Activated T-cell treated with anti-CD3 and anti-CD28 coated beads, Interleukin-2, amount 50 U/mL, for 72 hours (primary cell): ENCODE data around the gene VPS11. TPM values are rescaled to one million over a fixed set of nuclear protein-coding genes. Genes with fewer than 3 reads are reported as not detected.
A peak's percentile ranks its signal among the peaks of the same experiment; 100 is the strongest.
"Not testable (repeated sequence)": the region's sequence is repeated elsewhere in the genome, so short reads cannot be mapped to it uniquely, and the experiment has no call there.

Experiments used
- ATAC-seq, 2 donors: fragments of 150-1000 bp; cut with Tn5 transposase; replicated peaks in 1 of 2; 2 replicates each; pipeline ENCODE4 v1.10.0; 2021; ENCODE audit warnings: moderate library complexity in 2 of 2, mild to moderate bottlenecking in 1 of 2
- DNase-seq, 2 donors: peaks; one replicate each; pipeline ENCODE4 v3.0.0; 2021 to 2022; ENCODE audit warnings: mixed read lengths in 1 of 2
- H3K27ac Mint-ChIP-seq: one replicate; pipeline ENCODE4 v1.8.0; 2022; ENCODE audit warnings: mild to moderate bottlenecking, moderate library complexity, mixed read lengths
- H3K27me3 Mint-ChIP-seq: one replicate; pipeline ENCODE4 v1.8.0; 2022; ENCODE audit warnings: low read depth, mixed read lengths
- H3K36me3 Mint-ChIP-seq, 2 donors: one replicate each; pipeline ENCODE4 v1.8.0; 2022; ENCODE audit warnings: mixed read lengths in 2 of 2, mild to moderate bottlenecking in 1 of 2; ENCODE audit not compliant: insufficient read depth in 2 of 2
- H3K4me1 Mint-ChIP-seq: one replicate; pipeline ENCODE4 v1.8.0; 2022; ENCODE audit warnings: low read depth, mixed read lengths
- H3K4me3 Mint-ChIP-seq, 2 donors: one replicate each; pipeline ENCODE4 v1.8.0; 2022; ENCODE audit warnings: mild to moderate bottlenecking in 2 of 2, mixed read lengths in 2 of 2, moderate library complexity in 2 of 2
- H3K9me3 Mint-ChIP-seq, 2 donors: one replicate each; pipeline ENCODE4 v1.8.0; 2022; ENCODE audit warnings: mixed read lengths in 2 of 2
- total RNA-seq, 2 donors: library from RNA; stranded (reverse); gene quantifications; one replicate each; pipeline ENCODE4 v1.2.3, GENCODE V29; 2022

VPS11 gene
- total RNA-seq, 2 donors from 2014 or later = 24.0 to 24.2 TPM

GRCh38 chr11:119046489-119046888 is 21.1 kb upstream of the VPS11 start:
- no peak for ATAC-seq
- Mint-ChIP-seq H3K4me1 (peaks cover 40% of the 10 kb centered on the region), H3K4me3 (no peak overlapping the region), H3K27me3 (no peaks in the 10 kb centered on the region), H3K27ac (no peak overlapping the region), H3K36me3 (peaks cover 5 to 38% of the 10 kb centered on the region in 2 donors), H3K9me3 (no peaks in the 10 kb centered on the region)
- no peak for DNase-seq

- H3K4me3 Mint-ChIP-seq = no peak overlapping the region
- no peaks in the 10 kb centered on the region for H3K27me3 Mint-ChIP-seq
- peak in 1 of 2 donors; percentile 33 for DNase-seq
- H3K9me3 Mint-ChIP-seq = no peaks in the 10 kb centered on the region
- ATAC-seq = peak; percentile 54 to 60
- peaks cover 5 to 41% of the 10 kb centered on the region in 2 donors for H3K36me3 Mint-ChIP-seq
- peaks cover 40% of the 10 kb centered on the region for H3K4me1 Mint-ChIP-seq
- peak overlapping the region; percentile 5 for H3K27ac Mint-ChIP-seq
Measured at GRCh38 chr11:119047205-119047604, 20.4 kb upstream of the VPS11 start.

GRCh38 chr11:119048644-119049043 is 19.0 kb upstream of the VPS11 start:
- H3K4me3 Mint-ChIP-seq = no peak overlapping the region
- H3K9me3 Mint-ChIP-seq = no peaks in the 10 kb centered on the region
- no peaks in the 10 kb centered on the region for H3K27me3 Mint-ChIP-seq
- peaks cover 14 to 53% of the 10 kb centered on the region in 2 donors for H3K36me3 Mint-ChIP-seq
- no peak overlapping the region for H3K27ac Mint-ChIP-seq
- H3K4me1 Mint-ChIP-seq = peaks cover 48% of the 10 kb centered on the region
- ATAC-seq = no peak
- no peak for DNase-seq

- ATAC-seq (no peak), DNase-seq (no peak)
- Mint-ChIP-seq H3K27ac (no peak overlapping the region), H3K4me3 (no peak overlapping the region), H3K9me3 (no peaks in the 10 kb centered on the region), H3K27me3 (no peaks in the 10 kb centered on the region), H3K36me3 (peaks cover 14 to 57% of the 10 kb centered on the region in 2 donors), H3K4me1 (peaks cover 50% of the 10 kb centered on the region)
Measured at GRCh38 chr11:119049081-119049480, 18.5 kb upstream of the VPS11 start.

- H3K36me3 Mint-ChIP-seq = peaks cover 20 to 52% of the 10 kb centered on the region in 2 donors
- ATAC-seq (peak; percentile 20 to 36), DNase-seq (peak; percentile 19 to 27)
- H3K9me3 Mint-ChIP-seq = no peaks in the 10 kb centered on the region
- peaks cover 72% of the 10 kb centered on the region for H3K4me1 Mint-ChIP-seq
- no peaks in the 10 kb centered on the region for H3K27me3 Mint-ChIP-seq
- H3K4me3 Mint-ChIP-seq = peak overlapping the region; percentile 23 to 33
- H3K27ac Mint-ChIP-seq = no peak overlapping the region
Measured at GRCh38 chr11:119051440-119052162, 16.0 kb upstream of the VPS11 start.

- Mint-ChIP-seq H3K4me1 (peaks cover 68% of the 10 kb centered on the region), H3K4me3 (peak overlapping the region; percentile 23 to 33), H3K27ac (peak overlapping the region; percentile 20), H3K27me3 (no peaks in the 10 kb centered on the region), H3K9me3 (no peaks in the 10 kb centered on the region), H3K36me3 (peaks cover 18 to 47% of the 10 kb centered on the region in 2 donors)
- DNase-seq (no peak), ATAC-seq (no peak)
Measured at GRCh38 chr11:119052163-119052814, 15.3 kb upstream of the VPS11 start.

DNA sequence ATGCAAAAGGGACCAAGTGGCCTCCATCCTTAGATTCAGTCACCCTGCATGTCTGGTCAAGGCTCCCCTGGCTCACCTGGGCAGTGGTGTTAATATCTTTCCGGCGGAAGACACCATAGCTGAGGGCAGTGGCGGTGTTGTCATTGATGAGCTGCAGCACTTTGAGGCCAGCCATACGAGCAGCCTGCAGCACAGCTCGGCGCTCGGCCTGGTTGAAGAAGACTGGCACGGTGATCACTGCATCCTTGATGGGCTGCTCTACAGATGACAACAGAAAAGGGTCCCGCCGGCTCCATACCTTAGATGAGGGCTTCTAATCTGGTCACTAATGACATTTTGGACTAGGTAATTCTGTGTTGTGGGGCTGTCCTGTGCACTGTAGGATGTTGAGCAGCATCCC is 13.2 kb upstream of the VPS11 start:
- H3K27me3 Mint-ChIP-seq = no peaks in the 10 kb centered on the region
- peaks cover 16 to 39% of the 10 kb centered on the region in 2 donors for H3K36me3 Mint-ChIP-seq
- DNase-seq (no peak), ATAC-seq (no peak)
- H3K27ac Mint-ChIP-seq = no peak overlapping the region
- H3K4me3 Mint-ChIP-seq = peak overlapping the region in 1 of 2 donors; percentile 55
- H3K9me3 Mint-ChIP-seq = no peaks in the 10 kb centered on the region
- peaks cover 67% of the 10 kb centered on the region for H3K4me1 Mint-ChIP-seq

GRCh38 chr11:119055901-119056300 is 11.7 kb upstream of the VPS11 start:
- Mint-ChIP-seq H3K9me3 (no peaks in the 10 kb centered on the region), H3K36me3 (peaks cover 16 to 32% of the 10 kb centered on the region in 2 donors), H3K4me3 (peak overlapping the region; percentile 97 to 99), H3K27me3 (no peaks in the 10 kb centered on the region), H3K27ac (peak overlapping the region; percentile 86), H3K4me1 (peaks cover 61% of the 10 kb centered on the region)
- no peak for ATAC-seq
- DNase-seq = peak in 1 of 2 donors; percentile 20

DNA sequence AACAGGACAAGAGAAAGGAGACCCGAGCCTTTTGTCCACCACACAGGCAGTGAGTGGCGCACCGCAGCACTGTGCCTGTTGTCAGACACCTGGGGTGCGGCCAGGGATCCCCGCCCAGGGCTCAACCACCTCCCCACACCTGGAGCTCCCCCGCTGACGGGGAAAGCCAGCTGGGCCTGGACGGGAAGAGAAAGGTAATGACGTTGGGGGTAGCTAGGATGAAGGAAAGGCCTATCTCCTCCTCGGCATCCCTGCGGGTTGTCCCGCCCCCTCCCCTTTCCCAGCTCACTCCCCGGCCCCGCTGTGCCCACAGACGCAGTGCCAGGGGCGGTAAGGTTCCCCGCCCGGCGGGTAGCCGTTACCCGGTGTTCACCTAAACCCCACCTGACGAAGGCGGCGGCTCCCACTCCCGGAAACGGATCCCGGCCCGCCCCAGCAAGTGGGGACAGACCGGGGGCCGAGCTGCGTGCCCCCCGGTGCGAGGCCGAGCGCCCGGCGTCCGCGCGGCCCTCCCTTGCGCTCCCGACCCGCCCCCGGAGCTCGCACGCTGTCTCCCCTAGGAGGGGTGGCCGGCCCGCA is 11.1 kb upstream of the VPS11 start:
- DNase-seq (peak; percentile 44 to 51), ATAC-seq (peak; percentile 2 to 3)
- H3K4me1 Mint-ChIP-seq = peaks cover 55% of the 10 kb centered on the region
- peaks cover 16 to 29% of the 10 kb centered on the region in 2 donors for H3K36me3 Mint-ChIP-seq
- H3K9me3 Mint-ChIP-seq = no peaks in the 10 kb centered on the region
- H3K4me3 Mint-ChIP-seq = peak overlapping the region; percentile 97 to 99
- peak overlapping the region; percentile 95 for H3K27ac Mint-ChIP-seq
- no peaks in the 10 kb centered on the region for H3K27me3 Mint-ChIP-seq

- H3K36me3 Mint-ChIP-seq = peaks cover 16 to 26% of the 10 kb centered on the region in 2 donors
- no peaks in the 10 kb centered on the region for H3K27me3 Mint-ChIP-seq
- peaks cover 50% of the 10 kb centered on the region for H3K4me1 Mint-ChIP-seq
- ATAC-seq (peak; percentile 95), DNase-seq (peak; percentile 99 to 100)
- peak within 1 kb of the TSS; percentile 97 to 99 for H3K4me3 Mint-ChIP-seq
- H3K9me3 Mint-ChIP-seq = no peaks in the 10 kb centered on the region
- H3K27ac Mint-ChIP-seq = peak within 1 kb of the TSS; percentile 95
Measured at GRCh38 chr11:119057000-119057769, 10.4 kb upstream of the VPS11 start, which contains the start of gene HYOU1. Gene HYOU1 (minus strand): TSS chr11:119057205. CDS start chr11:119056160, 1,045 bp downstream.

- H3K4me3 Mint-ChIP-seq, H3K36me3 Mint-ChIP-seq, H3K27ac Mint-ChIP-seq, H3K27me3 Mint-ChIP-seq, ATAC-seq, H3K9me3 Mint-ChIP-seq, DNase-seq: not testable (repeated sequence)
- peaks cover 39% of the 10 kb centered on the region for H3K4me1 Mint-ChIP-seq
Measured at GRCh38 chr11:119059128-119059527, 8.5 kb upstream of the VPS11 start.

DNA sequence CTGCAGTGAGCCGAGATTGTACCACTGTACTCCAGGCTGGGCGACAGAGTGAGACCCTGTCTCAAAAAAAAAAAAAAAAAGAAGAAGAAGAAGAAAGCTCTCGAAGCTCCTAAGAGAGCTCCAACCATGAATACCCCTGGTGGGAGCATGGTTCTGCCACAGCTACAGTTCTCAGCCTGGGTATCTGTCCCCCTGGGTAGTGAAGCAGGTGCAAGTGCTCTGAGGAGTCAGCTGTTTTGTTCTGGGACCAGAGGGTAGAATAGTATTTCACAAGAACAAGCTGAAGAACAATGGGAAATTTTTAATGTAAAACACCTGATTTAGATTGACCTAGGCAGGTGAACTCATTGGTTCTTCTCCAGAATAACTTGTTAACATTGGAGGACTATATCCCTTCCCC is 6.4 kb upstream of the VPS11 start:
- Mint-ChIP-seq H3K4me1 (peaks cover 37% of the 10 kb centered on the region), H3K4me3 (no peak overlapping the region), H3K27ac (no peak overlapping the region), H3K9me3 (no peaks in the 10 kb centered on the region), H3K36me3 (peaks cover 0 to 2% of the 10 kb centered on the region in 2 donors), H3K27me3 (no peaks in the 10 kb centered on the region)
- ATAC-seq (no peak), DNase-seq (no peak)
